GM12801 (cell line): ENCODE data around the gene CBFA2T2.

Experiments
- CTCF ChIP-seq: IDR thresholded peaks from one replicate; pipeline ENCODE4 v1.5.1; 2011; ENCODE audit warnings: control low read depth; ENCODE audit not compliant: insufficient read length; ENCODE audit errors: extremely low read depth

CBFA2T2 gene

GRCh38 chr20:33466303-33466646, 23.6 kb upstream of the CBFA2T2 start:
- TF ChIP-seq CTCF: no peak

GRCh38 chr20:33470457-33470856, 19.4 kb upstream of the CBFA2T2 start:
- no peak for TF ChIP-seq CTCF

- no peak for TF ChIP-seq CTCF
Observed at GRCh38 chr20:33470866-33471265, 19.0 kb upstream of the CBFA2T2 start.

- TF ChIP-seq CTCF: no peak
Observed at GRCh38 chr20:33472868-33473435, 16.9 kb upstream of the CBFA2T2 start.

- TF ChIP-seq CTCF: no peak
Observed at GRCh38 chr20:33474097-33474873, 15.6 kb upstream of the CBFA2T2 start.

- no peak for TF ChIP-seq CTCF
Observed at GRCh38 chr20:33474963-33475362, 14.9 kb upstream of the CBFA2T2 start.

- TF ChIP-seq CTCF: no peak
Observed at GRCh38 chr20:33475381-33476152, 14.3 kb upstream of the CBFA2T2 start.
